ENCODE results near the gene ARFGEF3. TPM values are rescaled to one million over a fixed set of nuclear protein-coding genes. Genes with fewer than 3 reads are reported as not detected.

ARFGEF3 gene
- total and polyA plus RNA-seq, 10 of the 15 experiments (the other 5 are each of a cell fraction or from before 2014, with no cell fraction given), result under 0.01 to 0.08 (median 0.02) TPM; not detected in 1

- in situ Hi-C loops (cut with MboI) (no loop called here), intact Hi-C loops (cut with micrococcal nuclease; ENCODE audit: unreplicated experiment) (no loop called here)
- 32% methylated on average over 4 of the region's 4 CpGs for WGBS (ENCODE audit: insufficient coverage, insufficient replicate concordance, low lambda C conversion rate, missing lambda C conversion rate)
- CTCF ChIA-PET, result no interaction called here
- DNase-seq (ENCODE audit: low read depth, low spot score) (no peak), FAIRE-seq (no peak), ATAC-seq (no peak)
- Histone ChIP-seq H4K20me1 (ENCODE audit: control insufficient read depth, insufficient read depth) (no peaks in the 10 kb centered on the region), H3K36me3 (ENCODE audit: control insufficient read depth in 2 of 2, insufficient read depth in 2 of 2, low read length in 1 of 2) (no peaks in the 10 kb centered on the region), H3K79me2 (ENCODE audit: control insufficient read depth, insufficient read depth, low read length) (no peaks in the 10 kb centered on the region), H3K27me3 (replicated peaks in 1 of 2; ENCODE audit: control insufficient read depth in 2 of 2, insufficient read depth in 2 of 2, low read length in 1 of 2) (no peaks in the 10 kb centered on the region; a peak in 1 of 4 replicates), H2AFZ (ENCODE audit: control insufficient read depth, low read depth, low read length) (no peak overlapping the region), H3K4me2 (ENCODE audit: control insufficient read depth, insufficient read depth) (no peak overlapping the region), H3K9ac (ENCODE audit: control insufficient read depth, insufficient read depth, low read length) (no peak overlapping the region), H3K4me1 (ENCODE audit: control insufficient read depth, insufficient read depth, low read length) (no peaks in the 10 kb centered on the region), H3K27ac (ENCODE audit: control insufficient read depth, insufficient read depth) (no peak overlapping the region), H3K9me3 (replicated peaks; ENCODE audit: control insufficient read depth, insufficient read depth, low read length) (no peaks in the 10 kb centered on the region), H3K4me3 (no peak overlapping the region)
- no peak for TF ChIP-seq PBX3 (IDR thresholded peaks at IDR 0.05; ENCODE audit: insufficient replicate concordance, low read depth, low read length)
- no peak for TF ChIP-seq TCF7 (IDR thresholded peaks at IDR 0.05; ENCODE audit: borderline replicate concordance)
- TF ChIP-seq NRF1 (conservative IDR thresholded peaks at IDR 0.05; ENCODE audit: low read depth, low read length), result no peak
- TF ChIP-seq CHD1 (IDR thresholded peaks at IDR 0.05; ENCODE audit: low read depth, low read length), result no peak
- TF ChIP-seq ZSCAN29 (IDR thresholded peaks at IDR 0.05), result no peak
- no peak for TF ChIP-seq NFYA (IDR thresholded peaks at IDR 0.05; ENCODE audit: borderline replicate concordance, low read depth, low read length)
- TF ChIP-seq CHD4 (IDR thresholded peaks at IDR 0.05), result no peak
- no peak for TF ChIP-seq MLLT1 (IDR thresholded peaks at IDR 0.05)
- TF ChIP-seq JUND (IDR thresholded peaks at IDR 0.05; ENCODE audit: low read depth, low read length), result no peak
- TF ChIP-seq RUNX3 (IDR thresholded peaks at IDR 0.05; ENCODE audit: low read length), result no peak
- TF ChIP-seq BHLHE40 (IDR thresholded peaks at IDR 0.05; ENCODE audit: borderline replicate concordance in 1 of 2, low read depth in 2 of 2, low read length in 1 of 2), result no peak
- no peak for TF ChIP-seq SIX5 (IDR thresholded peaks at IDR 0.05; ENCODE audit: low read depth, low read length, severe bottlenecking)
- no peak for TF ChIP-seq SMARCA5 (IDR thresholded peaks at IDR 0.05)
- no peak for TF ChIP-seq RELA (IDR thresholded peaks at IDR 0.05; ENCODE audit: borderline replicate concordance, partially characterized antibody)
- TF ChIP-seq POLR2AphosphoS5 (IDR thresholded peaks at IDR 0.05; ENCODE audit: low read length), result no peak
- no peak for TF ChIP-seq EED (IDR thresholded peaks at IDR 0.05; ENCODE audit: low read depth)
- no peak for TF ChIP-seq TAF1 (IDR thresholded peaks at IDR 0.05; ENCODE audit: borderline replicate concordance, low read depth, low read length)
- BruUV-seq (replicated peaks), result no TSS peak
- RAD21 ChIA-PET (ENCODE audit: unreplicated experiment), result no interaction called here
- POLR2A ChIA-PET, result no interaction called here
- SMC1A ChIA-PET (ENCODE audit: uncharacterized antibody, unreplicated experiment), result interaction anchor here (0.8 kb wide), 1 partner anchor 54 kb away, joined by 3 read pairs; no protein-coding TSS in a partner anchor
Measured at GRCh38 chr6:138222901-138223546, 61.3 kb downstream of the ARFGEF3 start.

Measured in GM12878 (cell line).